ENCODE measurements around the gene USP10. TPM values are rescaled to one million over a fixed set of nuclear protein-coding genes. Genes with fewer than 3 reads are reported as not detected.
A peak's percentile ranks its signal among the peaks of the same experiment; 100 is the strongest.

Gene USP10
- total RNA-seq, 2 experiments from 2014 or later = 99.3 to 106 TPM

GRCh38 chr16:84753412-84754326 lies 53.9 kb downstream of the USP10 start:
- no peak for TF ChIP-seq CTCF (IDR thresholded peaks at IDR 0.05)
- H3K4me3 ChIP-seq (ENCODE audit: low read length) = no peak overlapping the region
- Mint-ChIP-seq H3K9me3 (no peaks in the 10 kb centered on the region), H3K4me3 (no peak overlapping the region), H3K27me3 (no peaks in the 10 kb centered on the region), H3K27ac (peak overlapping the region; percentile 68), H3K36me3 (ENCODE audit: low read depth) (peaks cover 17% of the 10 kb centered on the region), H3K4me1 (ENCODE audit: low read depth) (peaks cover 88% of the 10 kb centered on the region)
- ChIA-PET POLR2A (interaction anchor here (0.6 to 1.3 kb wide), 5 partner anchors 65 to 217 kb away, joined by 3 to 10 read pairs (median 4); no protein-coding TSS in a partner anchor), CTCF (interaction anchor here (0.5 to 5.3 kb wide), 19 partner anchors 9 to 333 kb away, joined by 3 to 69 read pairs (median 5); partner anchors contain the start of genes CRISPLD2 and ZDHHC7)
- H3K9me3 ChIP-seq (ENCODE audit: control insufficient read depth in 1 of 2, insufficient read depth in 1 of 2, low read length in 2 of 2) = no peaks in the 10 kb centered on the region
- peaks cover 51% of the 10 kb centered on the region for H3K4me1 ChIP-seq (ENCODE audit: insufficient read depth, low read length)
- DNase-seq (no peak), ATAC-seq (ENCODE audit: poor library complexity) (no peak)
- no peak overlapping the region for H3K27ac ChIP-seq (ENCODE audit: low read depth in 1 of 2, low read length in 2 of 2)
- H3K27me3 ChIP-seq (ENCODE audit: control insufficient read depth in 1 of 2, insufficient read depth in 2 of 2, low read length in 2 of 2) = no peaks in the 10 kb centered on the region
- peaks cover 6% of the 10 kb centered on the region for H3K36me3 ChIP-seq (ENCODE audit: insufficient read depth, low read length)
- intact Hi-C loops (cut with DNase I, micrococcal nuclease) = loop anchor here (1.0 to 10.0 kb wide), 3 partner anchors 199 to 331 kb away; no protein-coding TSS in a partner anchor

DNA sequence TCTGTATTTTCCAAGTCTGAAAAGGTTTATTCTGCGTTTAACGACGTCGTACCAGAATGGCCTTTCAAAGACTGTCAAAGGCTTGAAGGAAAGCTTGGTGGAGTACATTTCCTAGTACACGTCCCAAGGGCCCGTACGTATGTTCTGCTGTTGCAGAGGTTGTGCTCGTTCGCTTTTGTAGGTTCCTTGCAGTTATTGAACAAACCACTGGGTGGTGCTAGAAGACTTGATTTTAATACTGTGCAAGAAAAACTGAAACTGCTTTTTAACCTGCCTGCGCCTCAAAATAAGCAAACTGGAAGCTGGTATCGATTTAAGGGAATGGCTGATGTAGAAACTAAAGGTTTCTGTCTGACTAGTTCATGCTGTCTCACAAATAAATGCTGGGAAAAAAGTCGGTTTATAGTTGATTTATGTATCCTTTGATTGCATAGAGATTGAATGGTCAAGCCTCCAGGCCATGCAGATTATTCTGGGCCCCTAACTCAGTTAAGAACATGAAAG lies 54.6 kb downstream of the USP10 start:
- peaks cover 5% of the 10 kb centered on the region for H3K36me3 ChIP-seq (ENCODE audit: insufficient read depth, low read length)
- peak; percentile 86 for TF ChIP-seq CTCF (IDR thresholded peaks at IDR 0.05)
- H3K4me3 ChIP-seq (ENCODE audit: low read length) = peak overlapping the region; percentile 24
- H3K27ac ChIP-seq (ENCODE audit: low read depth in 1 of 2, low read length in 2 of 2) = no peak overlapping the region
- Mint-ChIP-seq H3K36me3 (ENCODE audit: low read depth) (peaks cover 10% of the 10 kb centered on the region), H3K27ac (peak overlapping the region; percentile 68), H3K4me1 (ENCODE audit: low read depth) (peaks cover 89% of the 10 kb centered on the region), H3K9me3 (no peaks in the 10 kb centered on the region), H3K27me3 (no peaks in the 10 kb centered on the region), H3K4me3 (peak overlapping the region; percentile 72)
- intact Hi-C loops (cut with DNase I, micrococcal nuclease) = loop anchor here (1.0 to 10.0 kb wide), 3 partner anchors 198 to 330 kb away; no protein-coding TSS in a partner anchor
- peak in 13 of 14 experiments; percentile 22 to 92 (median 57) for DNase-seq
- H3K27me3 ChIP-seq (ENCODE audit: control insufficient read depth in 1 of 2, insufficient read depth in 2 of 2, low read length in 2 of 2) = no peaks in the 10 kb centered on the region
- POLR2A ChIA-PET = interaction anchor here (0.6 to 1.3 kb wide), 4 partner anchors 31 to 371 kb away, joined by 3 to 10 read pairs (median 4); no protein-coding TSS in a partner anchor
- CTCF ChIA-PET = interaction anchor here (0.6 to 5.3 kb wide), 18 partner anchors 9 to 332 kb away, joined by 3 to 69 read pairs (median 5); partner anchors contain the start of genes CRISPLD2 and ZDHHC7
- H3K4me1 ChIP-seq (ENCODE audit: insufficient read depth, low read length) = peaks cover 54% of the 10 kb centered on the region
- H3K9me3 ChIP-seq (ENCODE audit: control insufficient read depth in 1 of 2, insufficient read depth in 1 of 2, low read length in 2 of 2) = no peaks in the 10 kb centered on the region
- peak; percentile 58 for ATAC-seq (ENCODE audit: poor library complexity)

GRCh38 chr16:84754956-84755672 lies 55.3 kb downstream of the USP10 start:
- intact Hi-C loops (cut with DNase I, micrococcal nuclease) = loop anchor here (1.0 to 10.0 kb wide), 3 partner anchors 197 to 330 kb away; no protein-coding TSS in a partner anchor
- TF ChIP-seq CTCF (IDR thresholded peaks at IDR 0.05) = no peak
- Histone ChIP-seq H3K9me3 (ENCODE audit: control insufficient read depth in 1 of 2, insufficient read depth in 1 of 2, low read length in 2 of 2) (no peaks in the 10 kb centered on the region), H3K36me3 (ENCODE audit: insufficient read depth, low read length) (peaks cover 4% of the 10 kb centered on the region), H3K4me3 (ENCODE audit: low read length) (peak overlapping the region; percentile 24), H3K27me3 (ENCODE audit: control insufficient read depth in 1 of 2, insufficient read depth in 2 of 2, low read length in 2 of 2) (no peaks in the 10 kb centered on the region), H3K27ac (ENCODE audit: low read depth in 1 of 2, low read length in 2 of 2) (no peak overlapping the region), H3K4me1 (ENCODE audit: insufficient read depth, low read length) (peaks cover 58% of the 10 kb centered on the region)
- peaks cover 16% of the 10 kb centered on the region for H3K36me3 Mint-ChIP-seq (ENCODE audit: low read depth)
- H3K27me3 Mint-ChIP-seq = no peaks in the 10 kb centered on the region
- DNase-seq = no peak
- peak overlapping the region; percentile 83 for H3K27ac Mint-ChIP-seq
- H3K9me3 Mint-ChIP-seq = no peaks in the 10 kb centered on the region
- H3K4me1 Mint-ChIP-seq (ENCODE audit: low read depth) = peaks cover 91% of the 10 kb centered on the region
- no peak overlapping the region for H3K4me3 Mint-ChIP-seq
- ATAC-seq (ENCODE audit: poor library complexity) = no peak
- ChIA-PET POLR2A (interaction anchor here (0.6 to 1.3 kb wide), 5 partner anchors 30 to 371 kb away, joined by 3 to 10 read pairs (median 3); no protein-coding TSS in a partner anchor), CTCF (interaction anchor here (0.7 to 5.3 kb wide), 17 partner anchors 8 to 332 kb away, joined by 3 to 69 read pairs (median 5); partner anchors contain the start of genes CRISPLD2 and ZDHHC7)
